Activated T-cell treated with anti-CD3 and anti-CD28 coated beads for 24 hours (primary cell): ENCODE results near the gene DAB1.

Source experiments
- DNase-seq: peaks from one replicate; pipeline ENCODE4 v3.0.0-alpha.2; 2020; ENCODE audit warnings: low read depth

Gene DAB1

DNA sequence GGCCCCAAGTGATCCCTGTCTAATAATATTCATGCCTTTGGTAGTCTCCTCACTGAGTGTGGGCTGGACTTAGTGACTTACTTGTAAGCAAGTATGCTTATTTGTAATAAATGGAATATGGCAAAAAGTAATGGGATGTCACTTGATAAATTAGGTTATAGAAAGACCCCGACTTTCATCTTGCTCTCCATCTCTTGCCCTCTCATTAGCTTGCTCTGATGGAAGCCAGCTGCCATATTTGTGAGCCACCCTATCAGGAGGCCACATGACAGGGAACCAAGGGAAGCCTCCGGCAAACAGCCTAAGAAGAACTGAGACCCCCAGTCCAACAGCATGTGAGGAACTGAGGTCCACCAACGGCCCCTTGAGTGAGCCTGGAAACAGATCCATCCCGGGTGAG is 107.0 kb downstream of the DAB1 start:
- DNase-seq, result no peak

DNA sequence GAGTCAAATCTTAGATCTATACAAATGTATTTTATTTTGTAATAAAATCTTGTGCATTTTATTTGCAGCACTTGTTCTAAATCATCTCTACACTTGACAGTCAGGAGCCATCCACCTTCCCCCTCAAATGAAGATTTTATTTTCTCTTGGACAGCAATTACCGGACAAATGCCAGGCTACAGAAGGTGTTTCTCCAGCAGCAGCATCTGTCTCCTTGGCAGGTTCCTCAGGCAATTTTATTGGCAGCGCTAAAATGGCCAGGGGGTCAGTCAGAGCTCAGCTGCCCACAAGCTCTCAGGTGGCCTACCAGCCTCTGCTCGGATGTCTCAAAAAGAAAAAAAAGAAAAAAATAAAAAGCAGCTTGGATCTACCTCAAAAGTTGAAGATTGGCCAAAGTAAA is 107.6 kb downstream of the DAB1 start:
- no peak for DNase-seq

DNA sequence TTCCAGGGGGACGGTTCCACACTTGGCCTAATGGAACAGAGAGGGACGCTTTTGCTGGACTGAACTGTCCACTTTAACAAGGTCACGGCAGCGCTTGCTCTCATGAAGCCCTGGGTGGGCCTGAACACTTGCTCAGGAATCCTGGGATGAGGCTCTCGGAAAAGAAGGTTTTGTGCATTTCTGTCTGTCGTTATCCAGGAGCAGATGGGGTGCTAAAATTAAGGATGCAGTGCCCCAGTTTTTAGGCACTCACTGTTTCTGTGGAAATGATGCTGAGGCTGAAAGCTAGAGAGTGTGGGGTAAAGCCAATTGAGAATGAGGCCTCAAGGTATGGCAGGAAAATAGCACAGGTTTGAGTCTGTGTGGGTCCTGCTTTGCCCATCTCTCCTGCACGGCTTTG is 111.0 kb downstream of the DAB1 start:
- no peak for DNase-seq

DNA sequence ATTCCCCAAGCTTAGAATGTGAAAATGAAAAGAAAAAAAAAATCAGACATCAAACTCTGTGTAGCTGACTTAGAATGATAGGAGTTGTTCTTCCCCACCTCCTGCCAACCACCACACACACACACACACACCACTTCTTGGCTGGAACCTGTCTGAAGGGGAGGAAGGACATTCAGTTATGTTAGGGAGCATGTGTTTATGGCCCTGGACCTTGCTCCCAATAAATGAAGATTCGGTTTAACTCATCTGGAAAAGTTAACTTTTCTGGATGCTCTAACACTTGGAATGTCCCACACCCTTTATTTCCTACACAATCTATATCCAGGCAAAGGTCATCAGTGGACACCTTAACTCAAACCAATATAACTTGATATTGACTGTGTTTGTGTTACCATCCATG is 112.4 kb downstream of the DAB1 start:
- no peak for DNase-seq

DNA sequence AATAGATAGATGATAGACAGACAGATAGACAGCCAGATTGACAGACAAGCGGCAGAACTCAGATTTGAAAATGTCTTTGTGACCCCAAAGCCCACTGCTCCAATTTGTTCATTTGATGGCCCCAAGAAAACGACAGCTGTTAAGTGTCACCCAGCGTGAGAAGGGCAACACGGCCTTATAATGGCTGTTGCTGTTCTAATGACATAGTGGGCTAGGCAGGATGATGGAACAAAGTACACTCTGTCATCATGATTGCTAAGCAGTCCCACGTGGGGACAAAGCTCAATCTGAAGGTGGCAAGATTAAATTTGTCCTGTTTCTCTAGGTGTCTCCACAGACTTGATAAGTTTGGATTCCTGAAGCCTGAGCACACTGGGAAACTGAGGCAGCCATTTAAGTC is 112.9 kb downstream of the DAB1 start:
- DNase-seq, result no peak

DNA sequence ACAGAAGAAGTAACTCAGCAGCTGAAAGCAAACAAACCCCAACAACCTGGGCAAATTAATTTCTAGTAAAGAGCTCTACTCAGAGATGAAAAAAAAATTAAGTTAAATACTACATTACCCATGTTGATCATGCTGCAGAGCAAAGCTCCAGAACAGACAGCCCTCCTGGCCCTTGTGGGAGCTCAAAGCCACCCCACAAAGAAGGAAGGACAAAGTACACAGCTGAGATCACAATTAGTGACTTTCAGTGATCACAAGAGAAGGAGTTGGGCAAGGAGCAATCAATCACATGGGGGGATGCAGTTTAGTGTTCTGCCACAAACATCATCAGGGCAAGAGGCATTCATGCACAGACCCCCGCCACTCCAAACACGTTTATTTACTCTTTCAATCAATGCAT is 114.2 kb downstream of the DAB1 start:
- DNase-seq, result no peak

DNA sequence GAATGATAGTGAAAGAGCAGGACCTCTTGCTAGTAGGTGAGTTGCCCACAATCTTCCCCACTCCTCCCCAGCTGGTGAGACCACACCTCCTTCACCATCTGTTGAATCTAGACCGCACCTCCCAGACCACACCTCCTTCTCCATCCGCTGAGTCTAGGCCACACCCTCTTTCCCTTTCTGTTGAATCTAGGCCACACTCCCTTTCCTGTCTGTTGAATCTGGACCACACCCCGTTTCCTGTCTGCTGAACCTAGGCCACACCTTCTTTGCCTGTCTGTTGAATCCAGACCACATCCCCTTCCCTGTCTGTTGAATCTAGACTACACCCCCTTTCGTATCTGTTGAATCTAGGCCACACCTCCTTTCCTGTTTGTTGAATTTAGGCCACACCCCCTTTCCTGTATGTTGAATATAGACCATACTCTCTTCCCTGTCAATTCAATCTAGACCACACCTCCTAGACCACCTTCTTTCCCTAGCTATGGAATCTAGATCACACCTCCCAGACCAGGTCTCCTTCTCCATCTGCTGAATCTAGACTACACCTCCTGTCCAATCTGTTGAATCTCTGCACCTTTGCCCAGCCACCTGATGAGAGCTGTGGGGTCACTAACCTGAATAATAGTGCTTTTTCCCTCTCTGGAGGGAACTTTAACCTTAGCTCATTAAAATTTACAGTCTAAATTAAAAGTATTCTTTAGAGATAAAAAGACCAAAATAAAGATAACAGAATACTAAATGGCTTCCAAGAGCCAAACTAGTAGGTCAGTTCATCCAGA is 116.3 kb downstream of the DAB1 start:
- peak; percentile 1 for DNase-seq

DNA sequence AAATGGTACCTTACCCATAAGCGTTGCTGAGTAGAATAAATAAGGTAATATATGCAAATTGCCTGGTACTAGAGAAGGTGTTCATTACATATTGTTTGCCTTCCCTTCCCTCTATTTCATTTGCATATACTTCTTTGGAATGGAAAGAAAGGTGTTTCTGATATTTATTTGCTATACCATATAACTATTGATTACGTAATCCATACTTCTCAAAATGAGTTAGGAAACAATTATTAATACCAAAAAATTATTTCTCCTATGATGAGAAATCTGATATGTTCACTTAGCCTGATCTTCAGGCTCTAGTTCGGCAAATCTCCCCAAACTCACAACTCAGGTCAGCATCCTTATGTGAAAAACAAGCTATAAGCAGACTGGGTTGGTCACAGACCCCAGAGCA is 119.3 kb downstream of the DAB1 start:
- no peak for DNase-seq

DNA sequence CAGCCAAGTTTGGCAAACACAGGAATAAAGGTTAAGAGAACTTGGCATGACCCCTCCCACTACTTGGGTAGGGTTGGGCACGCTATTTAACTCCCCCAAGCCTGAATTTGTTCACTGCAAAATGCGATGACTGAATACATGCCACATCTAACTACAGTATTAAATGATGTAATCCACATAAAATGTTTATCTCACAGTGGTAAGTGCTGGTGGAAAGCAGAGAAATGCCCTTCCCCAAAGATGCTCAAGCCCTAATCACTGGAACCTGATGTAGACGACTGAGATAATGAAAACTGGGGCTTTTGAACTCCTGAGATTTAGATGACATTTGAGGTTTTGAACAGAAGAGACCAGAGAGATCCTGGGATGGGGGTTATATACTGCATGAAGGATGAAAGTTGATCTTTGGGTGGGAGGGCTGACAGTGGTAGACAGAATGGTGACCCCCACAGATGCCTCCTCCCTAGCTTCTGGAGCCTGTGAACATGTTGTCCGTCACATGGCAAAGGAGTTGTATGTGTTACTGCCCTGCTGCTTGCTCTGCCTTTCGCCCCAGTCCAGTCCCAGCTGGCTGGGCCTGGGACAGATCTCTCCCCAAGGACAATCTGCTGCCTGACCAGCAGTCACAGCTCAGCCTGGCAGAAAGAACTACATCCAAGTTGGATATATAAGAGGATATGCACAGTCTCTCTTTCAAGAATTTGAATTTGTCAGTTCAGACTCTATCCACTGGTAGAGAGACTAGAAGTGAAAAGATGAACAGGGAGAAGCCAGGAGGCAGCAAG is 120.9 kb downstream of the DAB1 start:
- DNase-seq, result no peak

DNA sequence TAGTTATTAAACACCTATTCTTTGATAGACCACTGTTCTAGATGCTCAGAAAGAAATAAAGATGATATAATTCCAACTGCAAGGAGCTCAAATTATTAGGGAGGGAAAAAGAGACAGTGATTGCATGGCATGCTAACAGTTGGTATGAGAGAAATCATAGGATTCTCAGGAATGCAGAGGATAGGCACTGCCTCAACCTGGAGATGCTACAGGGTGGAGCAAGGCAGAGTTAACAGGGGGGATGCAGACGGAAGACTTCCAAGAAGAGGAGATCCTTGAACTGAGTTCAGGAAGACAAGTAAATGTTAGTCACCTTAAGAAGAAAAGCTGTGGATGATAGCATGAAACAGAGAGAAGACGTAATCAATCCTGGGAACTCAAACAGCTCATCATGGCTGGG is 123.7 kb downstream of the DAB1 start:
- no peak for DNase-seq

DNA sequence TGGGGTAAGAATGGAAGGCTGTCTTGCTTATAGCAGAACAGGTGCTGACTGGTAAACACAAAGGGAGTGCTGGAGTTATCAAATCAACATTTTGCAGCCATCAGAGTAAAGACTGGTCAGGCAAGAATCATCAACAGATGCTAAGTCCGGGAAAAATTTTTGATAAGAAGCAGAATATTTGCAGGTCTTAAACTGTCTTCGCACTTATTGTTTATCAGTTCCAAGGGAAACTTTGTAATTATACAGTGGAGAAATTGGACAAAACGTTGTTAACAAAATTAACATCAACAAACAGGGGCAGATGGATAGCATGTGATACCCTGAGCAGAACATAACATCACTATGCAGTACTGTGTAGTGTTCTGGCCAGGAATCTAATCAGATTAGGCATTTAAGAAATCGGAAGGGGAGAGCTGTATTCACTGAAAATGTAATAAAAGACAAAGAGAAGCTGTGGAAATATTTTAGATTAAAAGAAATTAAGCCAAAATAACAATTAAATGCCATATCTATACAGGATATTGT is 127.1 kb downstream of the DAB1 start:
- DNase-seq, result no peak

DNA sequence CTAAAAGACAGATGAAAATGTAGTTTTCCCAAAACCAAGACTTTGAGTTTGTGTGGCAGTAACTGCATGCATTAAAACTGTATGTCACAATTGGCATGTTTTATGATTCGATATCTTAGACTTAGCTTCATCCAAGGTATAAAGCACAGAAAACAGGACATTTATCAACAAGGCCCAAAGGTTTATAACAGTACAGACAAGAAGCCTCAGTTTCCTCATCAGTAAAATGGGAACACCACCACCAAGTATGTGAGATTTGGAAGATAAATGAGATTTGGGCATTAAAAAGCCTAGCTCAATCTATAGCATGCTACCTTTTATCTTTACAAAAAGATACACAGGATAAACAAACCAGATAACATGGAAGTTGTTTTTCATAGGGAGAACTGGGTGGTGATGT is 128.5 kb downstream of the DAB1 start:
- DNase-seq, result no peak

DNA sequence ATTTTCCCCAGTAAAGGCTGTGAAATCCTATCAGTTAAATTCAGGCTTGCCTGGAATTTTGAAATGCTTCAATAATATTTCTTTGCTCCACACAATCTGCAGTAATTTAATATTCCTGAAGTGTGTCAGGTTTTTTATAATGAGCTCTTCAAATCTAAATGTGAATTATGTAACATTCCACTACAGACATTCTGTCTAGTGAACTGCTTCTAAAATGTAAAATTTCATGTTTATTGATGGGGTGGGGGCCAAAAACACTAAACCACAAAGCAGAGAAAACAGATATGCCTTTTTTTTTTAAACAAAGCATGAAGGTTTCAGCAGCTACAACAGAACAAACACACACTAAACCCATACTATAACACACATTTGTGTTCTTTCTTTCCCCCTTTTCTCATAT is 129.7 kb downstream of the DAB1 start:
- DNase-seq, result no peak

DNA sequence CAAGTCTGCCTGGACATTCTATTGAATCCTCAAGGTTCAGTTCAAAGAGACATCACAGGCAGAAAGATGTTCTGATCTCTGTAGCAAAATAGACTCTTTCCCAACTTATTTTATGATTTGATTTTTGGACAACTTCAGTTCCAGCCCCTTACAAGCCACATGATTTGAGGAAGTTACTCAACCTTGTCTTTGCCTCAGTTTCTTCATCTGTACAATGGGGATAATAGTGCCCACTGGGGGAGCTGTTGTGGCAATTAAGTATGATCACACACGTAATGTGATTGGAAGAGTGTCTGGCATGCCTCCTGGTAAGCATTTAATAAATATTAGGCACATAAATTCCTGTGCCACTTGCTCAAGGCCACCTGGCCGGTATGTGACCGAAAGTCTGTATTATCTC is 130.6 kb downstream of the DAB1 start:
- DNase-seq, result no peak

DNA sequence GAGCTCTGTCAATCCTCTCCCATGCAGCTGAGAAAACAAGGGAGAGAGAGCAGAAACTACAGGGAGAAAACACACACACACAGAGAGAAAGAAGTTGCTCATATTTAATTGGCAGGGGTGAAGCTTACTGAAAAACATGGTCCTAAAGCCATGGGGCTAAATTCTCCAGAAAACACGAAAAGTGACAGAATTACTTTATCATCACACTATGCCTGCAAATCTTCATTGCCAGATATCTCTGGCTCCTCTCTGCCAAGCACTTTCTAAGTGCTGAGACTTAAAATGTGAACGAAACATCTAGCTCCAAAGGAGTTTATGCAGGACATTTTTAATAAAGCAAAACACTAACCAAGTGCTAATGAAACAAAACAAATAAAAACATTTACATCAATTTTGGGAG is 134.1 kb downstream of the DAB1 start:
- DNase-seq, result no peak

DNA sequence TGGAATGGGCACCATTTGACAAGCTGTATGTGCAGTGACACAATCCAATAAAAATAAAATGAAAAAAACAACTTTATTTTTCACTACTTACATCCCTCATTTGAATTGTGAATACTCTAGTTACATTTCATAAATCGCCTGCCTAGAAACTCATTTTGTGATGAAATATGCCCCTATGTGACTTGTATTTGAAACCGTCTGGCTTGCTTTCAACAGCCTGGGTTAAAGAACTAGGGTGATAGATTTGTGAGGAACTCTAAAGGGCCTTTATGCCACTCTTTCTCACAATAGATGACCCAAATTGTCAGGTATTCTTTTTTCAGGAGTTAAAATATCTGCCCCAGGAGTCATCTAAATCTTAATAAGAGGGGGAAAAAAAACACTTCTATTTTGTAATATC is 137.9 kb downstream of the DAB1 start:
- no peak for DNase-seq

DNA sequence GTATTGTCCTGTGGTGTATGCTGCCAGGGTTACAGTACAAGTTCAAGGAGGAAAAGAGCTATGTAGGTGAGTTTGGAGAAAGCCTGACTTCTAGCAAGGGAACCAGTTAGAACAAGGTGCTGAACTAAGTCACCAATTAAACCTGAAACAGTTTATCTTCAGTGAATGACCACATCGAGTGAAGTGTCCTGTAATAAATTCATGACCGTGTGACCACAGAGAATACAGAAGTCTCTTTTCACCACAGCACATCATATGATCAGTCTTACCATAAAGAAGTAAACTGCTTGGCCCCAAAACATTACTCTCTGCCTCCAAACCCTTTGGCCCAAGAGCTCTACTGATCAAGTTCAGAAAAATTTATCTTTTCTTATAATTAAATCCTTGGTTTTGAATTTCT is 141.4 kb downstream of the DAB1 start:
- DNase-seq, result no peak

DNA sequence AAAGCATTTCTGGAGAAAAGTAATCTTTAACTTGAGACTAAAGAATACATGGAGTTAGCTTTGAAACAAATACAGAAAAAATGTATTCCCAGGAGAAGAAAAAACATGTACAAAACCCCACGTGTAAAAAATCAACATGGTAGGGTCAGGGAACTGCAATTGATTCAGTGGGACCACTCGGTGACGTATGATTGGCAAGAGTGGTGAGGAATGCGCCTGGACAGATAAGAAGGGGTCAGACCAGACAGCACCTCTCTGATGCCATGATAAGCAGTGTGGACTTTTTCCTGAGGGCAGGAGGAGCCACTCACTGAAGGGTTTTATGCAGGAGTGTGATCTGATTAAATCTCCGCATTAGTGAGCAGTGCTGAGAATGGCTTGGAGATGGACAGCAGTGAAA is 142.5 kb downstream of the DAB1 start:
- DNase-seq, result no peak

DNA sequence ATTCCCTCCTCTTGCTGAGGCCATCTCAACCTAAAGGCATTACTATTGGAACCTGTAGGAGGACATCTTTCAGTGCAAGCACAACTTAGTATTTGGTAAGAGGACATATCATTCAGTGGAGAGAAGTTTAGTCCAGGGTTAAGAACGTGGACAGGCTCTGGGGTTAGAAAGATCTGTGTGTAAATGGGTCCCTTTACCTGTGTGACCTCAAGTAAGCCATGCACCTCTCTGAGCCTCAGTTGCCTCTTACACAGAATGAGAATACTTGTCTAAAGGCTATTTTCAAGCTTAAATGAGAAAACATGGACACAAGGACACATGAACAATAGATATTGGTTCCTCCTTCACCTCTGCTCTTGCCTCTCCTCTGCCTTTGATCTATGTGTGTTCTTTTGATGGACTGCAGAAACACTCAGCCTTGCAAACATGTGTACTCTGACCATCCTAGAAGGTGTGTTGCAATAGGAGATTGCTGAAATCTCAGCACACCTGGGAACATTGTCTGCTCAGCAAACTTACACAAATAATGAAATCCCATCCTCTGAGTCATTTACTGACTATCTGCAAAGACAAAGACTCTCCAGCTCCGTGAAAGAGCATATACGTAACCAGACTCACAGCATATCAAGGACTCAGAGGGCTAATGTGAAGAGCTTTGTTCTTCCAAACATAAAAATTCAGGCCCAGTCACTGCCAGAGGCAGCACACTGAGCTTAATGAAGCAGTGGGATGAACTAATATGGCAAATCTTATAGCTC is 143.8 kb downstream of the DAB1 start:
- DNase-seq, result no peak

DNA sequence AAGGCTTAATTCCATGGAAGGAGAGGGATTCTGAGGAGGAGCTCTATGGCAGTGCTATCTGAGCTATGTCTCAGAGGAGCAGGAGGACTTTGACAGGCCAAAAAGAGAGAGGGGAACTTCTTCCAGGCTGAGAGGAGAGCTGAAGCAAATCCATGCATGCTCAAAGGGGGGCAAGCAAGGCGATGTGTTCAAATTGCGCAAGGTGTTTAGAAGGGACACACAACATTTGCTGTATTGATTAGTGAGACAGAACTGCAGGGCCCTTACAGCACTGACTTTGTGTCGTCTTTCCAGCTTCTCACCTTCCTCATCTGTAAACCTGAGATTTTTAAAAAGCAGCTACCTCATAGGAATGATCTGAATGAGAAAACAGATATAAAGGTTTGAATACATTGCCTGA is 145.3 kb downstream of the DAB1 start:
- no peak for DNase-seq

DNA sequence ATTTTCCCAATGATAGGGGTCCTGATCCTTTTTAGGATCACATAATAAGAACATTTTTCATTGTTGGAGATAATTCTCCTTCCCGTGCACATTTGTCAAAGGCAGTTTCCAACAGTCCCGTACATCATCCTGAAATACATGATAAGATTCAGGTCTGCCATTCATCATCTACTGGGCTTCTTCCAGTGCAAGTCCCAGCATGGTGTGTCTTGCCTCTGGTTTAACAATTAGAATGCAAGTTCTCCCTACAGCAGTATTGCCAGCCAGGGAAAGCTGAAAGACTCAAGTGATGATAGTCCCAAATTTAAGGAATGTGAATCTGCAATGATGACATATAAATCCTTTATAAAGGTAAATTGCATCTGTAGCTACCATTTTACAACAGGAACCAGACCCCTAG is 146.2 kb downstream of the DAB1 start:
- no peak for DNase-seq

DNA sequence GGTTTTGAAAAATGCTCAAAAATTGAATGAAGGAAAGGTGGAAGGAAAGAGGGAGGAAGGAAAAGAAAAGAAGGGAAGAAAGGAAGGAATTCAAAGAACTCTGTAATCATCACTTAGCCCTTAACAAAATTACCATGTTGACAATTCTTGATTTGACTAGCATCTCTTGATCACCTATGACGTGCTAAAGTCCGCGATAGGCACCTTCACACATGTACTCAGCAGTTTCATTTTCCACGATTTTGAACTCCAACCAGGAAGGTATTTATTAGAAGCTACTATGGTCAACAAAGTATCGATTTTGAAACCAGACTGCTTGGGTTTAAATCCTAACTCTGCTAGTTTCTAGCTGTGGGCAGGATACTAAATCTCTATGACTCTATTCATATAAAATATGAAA is 146.9 kb downstream of the DAB1 start:
- DNase-seq, result no peak

DNA sequence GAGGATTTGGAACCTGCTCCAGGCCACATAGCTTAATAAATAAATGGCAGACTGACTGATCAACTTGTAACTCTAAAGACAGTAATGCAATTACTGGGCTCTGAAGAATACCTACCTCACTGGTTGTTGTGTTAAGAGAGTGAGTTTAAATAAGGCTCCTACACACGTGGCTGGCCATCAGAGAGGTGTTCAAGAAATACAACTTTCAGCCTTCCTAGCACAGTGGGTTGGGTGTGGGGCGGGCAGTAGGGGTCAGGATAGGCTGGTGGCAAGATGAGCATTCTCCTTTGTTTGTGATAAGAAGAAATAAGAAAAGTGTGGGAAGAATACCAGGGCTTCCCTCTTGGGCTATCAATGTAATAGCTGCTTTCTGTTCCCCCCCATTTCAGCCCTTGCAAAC is 151.3 kb downstream of the DAB1 start:
- no peak for DNase-seq
